GM19395 (cell line): ENCODE results near the gene OSBPL6.
"Not testable (repeated sequence)": the region's sequence is repeated elsewhere in the genome, so short reads cannot be mapped to it uniquely, and the experiment has no call there.

ENCODE experiments used
- ATAC-seq: cut with Tn5 transposase; IDR thresholded peaks from one replicate; pipeline ENCODE4 v1.9.1; 2021; ENCODE audit warnings: mild to moderate bottlenecking, moderate library complexity; ENCODE audit not compliant: unreplicated experiment

OSBPL6 gene

DNA sequence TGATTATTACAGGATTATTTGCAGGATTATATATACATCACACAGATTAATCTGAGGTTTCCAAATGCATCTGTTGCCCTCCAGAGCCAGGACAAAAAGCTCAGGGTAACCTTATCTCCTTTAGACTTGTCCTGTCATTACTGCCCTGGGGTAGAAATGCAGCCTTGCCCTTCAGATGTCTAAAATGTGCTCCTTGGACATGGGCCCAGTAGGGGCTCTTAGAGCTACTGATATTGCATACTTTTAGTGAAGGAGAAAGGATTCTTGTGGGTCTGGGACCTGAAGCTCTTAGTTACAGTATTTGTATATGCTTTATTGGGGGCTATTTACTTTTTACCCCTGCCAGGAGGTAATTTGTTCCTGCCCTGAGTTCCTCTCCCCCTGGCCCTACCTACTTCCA lies 200.5 kb downstream of the OSBPL6 start:
- no peak for ATAC-seq

DNA sequence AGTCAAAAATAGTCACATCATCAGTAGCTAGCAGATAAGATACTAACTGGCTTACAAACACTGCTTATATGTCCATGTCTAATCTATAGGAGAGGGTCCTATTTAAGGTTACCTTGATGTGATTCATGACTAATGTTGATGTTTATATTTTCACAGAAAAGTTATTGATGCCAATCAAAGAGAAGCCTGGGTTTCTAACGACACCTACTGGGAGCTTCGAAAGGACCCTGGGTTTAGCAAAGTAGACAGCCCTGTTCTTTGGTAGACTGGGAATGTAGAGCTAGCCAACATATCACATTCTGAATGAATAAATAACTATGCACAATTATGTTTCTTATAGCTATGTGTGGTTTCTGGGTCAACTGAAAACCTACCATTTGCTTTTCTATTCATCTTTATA lies 201.0 kb downstream of the OSBPL6 start:
- no peak for ATAC-seq

DNA sequence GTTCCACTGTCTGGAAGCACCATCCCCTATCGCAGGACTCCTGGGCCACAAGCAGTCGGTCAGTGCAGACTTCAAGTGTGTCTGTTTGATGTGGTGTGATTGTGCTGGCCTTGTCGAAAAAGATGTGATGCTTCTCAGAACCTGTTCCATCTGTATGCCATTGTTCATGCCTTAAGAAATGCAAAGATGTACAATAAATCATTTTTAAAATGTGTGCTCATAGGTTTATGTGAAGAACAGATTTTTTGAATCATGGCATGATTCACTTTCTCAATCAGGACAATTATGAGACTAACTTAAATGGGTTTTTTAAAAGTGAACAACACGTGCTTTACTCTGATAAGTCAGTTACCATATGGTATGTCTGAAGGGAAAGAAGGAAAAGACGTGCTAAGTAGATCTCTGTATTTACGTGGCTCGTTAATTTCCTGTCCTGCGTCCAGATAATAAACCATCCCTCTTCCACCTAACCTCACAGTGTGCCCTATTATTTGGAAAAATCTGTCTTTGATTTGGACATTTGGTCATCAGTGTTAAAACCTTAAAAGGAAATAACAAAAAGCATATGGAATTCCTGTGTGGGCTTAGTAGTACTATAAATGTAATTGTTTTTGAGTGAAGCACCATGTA lies 201.7 kb downstream of the OSBPL6 start:
- no peak for ATAC-seq

DNA sequence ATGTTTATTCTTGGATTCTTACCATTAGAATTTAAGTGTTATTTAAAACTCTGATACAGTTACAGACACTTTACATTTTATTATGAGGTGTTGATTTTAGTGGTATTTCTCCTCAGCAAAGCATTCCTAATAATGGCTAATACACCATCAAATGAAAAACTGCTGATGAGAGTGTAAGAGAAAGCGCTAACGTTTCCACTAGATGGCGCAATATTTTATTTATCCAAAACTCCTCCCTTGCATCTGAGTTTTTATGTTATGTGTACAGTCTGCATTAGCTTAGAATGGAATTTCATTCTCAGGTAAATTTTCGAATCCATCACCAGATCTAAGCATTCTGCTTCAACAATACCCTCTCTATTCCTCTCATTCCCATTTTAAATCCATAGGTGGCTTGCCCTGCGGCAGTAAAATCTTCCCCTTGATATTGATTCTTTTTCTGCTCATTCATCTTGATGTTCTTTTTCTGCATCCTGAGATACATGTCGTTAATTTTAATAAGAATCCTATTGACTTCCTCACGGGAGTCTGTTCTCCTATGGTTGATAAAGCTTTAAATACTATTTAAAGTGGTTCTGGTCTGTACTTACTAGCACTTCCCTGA lies 202.8 kb downstream of the OSBPL6 start:
- ATAC-seq, result peak; percentile 96

DNA sequence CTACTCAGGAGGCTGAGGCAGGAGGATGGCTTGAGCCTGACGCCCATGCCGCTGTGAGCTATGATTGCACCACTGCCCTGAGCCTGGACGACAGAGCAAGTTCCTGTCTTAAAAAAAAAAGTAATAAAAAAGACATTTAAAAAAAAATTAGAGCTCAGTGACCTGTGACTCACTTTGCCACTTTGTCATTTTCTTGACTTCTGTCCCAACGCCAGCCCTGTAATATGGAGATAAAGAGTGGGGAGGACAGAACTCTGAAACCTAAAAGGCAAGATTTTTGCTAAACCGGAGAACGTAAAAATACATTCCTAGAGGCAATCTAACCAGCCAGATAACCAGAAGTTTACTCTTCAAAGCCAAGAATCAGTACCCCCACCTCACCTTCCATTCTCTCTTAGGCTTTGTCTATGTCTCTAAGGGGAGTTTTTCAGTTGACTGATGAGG lies 207.7 kb downstream of the OSBPL6 start:
- ATAC-seq, result no peak

DNA sequence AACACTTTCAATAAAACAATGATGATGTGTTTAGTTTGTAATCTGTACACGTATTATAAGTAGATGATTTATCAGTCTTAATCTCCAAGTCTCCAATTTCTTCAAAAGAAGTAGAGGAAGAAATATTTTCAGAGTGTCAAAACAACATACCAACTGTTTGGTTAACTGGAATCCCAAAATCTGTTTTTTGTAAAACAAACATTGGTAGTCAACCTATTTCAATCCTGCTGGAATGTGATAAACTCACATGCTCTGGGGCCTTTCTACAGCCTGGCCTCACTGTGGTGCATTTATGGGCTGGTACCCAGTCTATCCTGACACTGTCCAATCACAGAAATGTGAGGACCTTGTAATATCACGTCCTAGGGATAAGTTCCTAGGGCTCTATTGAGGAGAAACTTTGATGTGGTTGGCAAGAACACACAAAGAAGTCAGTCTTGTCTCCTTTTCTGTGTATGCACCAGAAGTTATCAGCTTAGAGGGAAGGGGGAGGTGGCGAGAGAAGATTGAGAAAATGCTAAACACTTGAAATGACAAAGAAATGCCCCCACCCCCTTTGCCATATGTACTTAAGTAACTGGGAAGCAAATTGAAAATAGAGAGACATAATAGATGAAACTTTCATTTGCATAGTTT lies 209.5 kb downstream of the OSBPL6 start:
- ATAC-seq, result peak; percentile 52

DNA sequence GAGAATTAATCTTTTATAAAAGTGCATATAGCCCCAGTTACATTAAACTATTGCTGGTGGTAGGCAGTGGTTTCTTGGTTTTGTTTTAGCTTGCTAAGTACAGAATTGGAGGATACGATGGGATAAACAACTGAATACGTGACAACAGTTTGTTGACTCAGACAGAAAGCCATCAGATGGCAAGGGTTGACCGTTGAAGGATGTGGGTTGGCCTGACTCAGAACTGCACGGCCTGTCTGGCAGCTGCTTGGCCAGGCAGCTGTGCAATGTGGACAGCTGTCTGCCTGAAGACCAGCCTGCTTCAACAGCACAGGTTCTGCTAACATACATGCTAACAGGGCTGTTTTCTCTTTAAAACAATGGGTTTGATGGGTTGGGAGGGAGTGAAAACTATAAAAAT lies 210.1 kb downstream of the OSBPL6 start:
- peak; percentile 99 for ATAC-seq

DNA sequence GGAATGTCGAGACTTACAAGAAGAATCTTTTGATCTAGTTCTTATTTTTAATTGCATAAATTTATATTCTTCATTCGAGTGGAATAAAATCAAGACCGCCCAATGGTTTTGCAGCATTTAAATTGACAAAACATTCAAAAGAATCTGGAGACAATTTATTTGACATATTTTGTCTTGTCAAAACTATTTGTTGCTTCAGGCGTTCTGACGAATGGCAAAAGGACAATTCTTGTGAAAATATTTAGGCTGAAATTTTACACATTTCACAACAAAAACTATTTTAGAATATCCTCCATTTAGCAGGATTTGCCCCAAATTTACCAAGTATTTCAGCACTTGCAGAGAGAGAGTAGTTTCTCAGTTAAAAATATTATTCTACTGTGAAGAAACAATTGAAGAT lies 214.9 kb downstream of the OSBPL6 start:
- no peak for ATAC-seq

DNA sequence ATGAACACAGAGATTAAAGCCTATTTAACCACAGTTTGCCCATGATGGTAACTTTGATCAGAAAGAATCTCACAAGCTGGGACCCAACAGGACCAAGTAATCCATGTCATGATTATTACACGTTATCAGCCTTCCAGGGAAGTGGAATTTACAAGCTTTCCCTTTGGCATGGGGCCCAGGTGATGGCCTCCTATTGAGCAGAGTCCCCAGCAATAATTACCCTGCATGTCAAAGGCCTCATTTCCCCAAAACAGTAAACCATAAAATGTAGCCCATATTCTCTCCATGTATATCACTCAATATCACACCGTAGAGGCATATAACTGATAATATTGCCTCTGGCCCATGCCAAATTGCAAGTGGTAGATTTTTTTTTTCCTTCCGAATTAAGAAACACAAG lies 217.7 kb downstream of the OSBPL6 start:
- no peak for ATAC-seq

DNA sequence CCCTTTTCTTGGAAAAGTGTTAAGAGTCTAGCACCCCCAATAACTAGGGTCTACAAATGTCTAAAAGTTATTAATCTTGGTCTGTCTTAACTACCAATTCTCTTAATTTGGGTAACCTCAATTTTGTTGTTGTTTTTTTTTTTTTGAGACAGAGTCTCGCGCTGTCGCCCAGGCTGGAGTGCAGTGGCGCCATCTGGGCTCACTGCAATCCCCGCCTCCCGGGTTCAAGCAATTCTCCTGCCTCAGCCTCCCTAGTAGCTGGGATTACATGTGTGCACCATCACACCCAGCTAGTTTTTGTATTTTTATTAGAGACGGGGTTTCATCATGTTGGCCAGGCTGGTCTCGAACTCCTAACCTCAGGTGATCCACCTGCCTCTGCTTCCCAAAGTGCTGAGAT lies 218.1 kb downstream of the OSBPL6 start:
- not testable (repeated sequence) for ATAC-seq

DNA sequence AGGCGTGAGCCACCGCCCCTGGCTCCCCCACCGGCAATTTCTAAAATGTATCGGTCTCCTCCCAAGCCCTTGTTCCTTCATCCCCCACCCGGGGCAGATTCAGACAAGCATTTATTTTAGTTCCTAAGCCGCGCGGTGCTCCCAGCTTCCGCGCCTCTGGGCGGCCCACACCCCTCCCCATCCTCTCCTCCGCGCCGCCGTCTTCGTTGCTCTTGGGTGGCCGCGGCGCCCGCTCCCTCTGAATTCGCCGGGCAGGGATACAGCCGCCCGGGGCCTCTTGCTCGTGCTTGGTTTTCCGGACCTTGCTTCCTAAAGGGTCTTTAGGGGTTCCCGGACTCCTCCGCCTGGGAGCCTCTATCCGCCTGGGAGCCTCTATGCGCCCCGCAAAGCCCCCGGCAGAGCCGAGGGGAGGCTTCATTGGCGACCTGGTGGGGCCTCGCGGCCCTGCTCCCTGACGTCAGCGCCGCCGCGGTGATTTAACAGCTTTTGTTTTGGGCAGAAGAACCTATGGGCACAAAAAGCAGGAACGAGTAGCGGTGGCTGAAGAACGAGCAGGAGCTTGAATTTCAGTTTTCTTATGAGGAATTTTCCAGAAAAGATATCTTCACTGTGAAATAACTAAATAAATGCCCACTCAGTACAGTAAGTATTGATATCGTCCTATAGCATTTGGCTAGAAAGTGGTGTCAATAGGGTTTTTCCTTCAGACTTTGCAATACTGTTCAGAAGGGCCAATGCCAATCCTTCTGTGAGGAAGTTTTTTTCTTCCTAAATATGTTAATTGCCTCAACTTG lies 219.4 kb downstream of the OSBPL6 start:
- ATAC-seq, result peak; percentile 80

DNA sequence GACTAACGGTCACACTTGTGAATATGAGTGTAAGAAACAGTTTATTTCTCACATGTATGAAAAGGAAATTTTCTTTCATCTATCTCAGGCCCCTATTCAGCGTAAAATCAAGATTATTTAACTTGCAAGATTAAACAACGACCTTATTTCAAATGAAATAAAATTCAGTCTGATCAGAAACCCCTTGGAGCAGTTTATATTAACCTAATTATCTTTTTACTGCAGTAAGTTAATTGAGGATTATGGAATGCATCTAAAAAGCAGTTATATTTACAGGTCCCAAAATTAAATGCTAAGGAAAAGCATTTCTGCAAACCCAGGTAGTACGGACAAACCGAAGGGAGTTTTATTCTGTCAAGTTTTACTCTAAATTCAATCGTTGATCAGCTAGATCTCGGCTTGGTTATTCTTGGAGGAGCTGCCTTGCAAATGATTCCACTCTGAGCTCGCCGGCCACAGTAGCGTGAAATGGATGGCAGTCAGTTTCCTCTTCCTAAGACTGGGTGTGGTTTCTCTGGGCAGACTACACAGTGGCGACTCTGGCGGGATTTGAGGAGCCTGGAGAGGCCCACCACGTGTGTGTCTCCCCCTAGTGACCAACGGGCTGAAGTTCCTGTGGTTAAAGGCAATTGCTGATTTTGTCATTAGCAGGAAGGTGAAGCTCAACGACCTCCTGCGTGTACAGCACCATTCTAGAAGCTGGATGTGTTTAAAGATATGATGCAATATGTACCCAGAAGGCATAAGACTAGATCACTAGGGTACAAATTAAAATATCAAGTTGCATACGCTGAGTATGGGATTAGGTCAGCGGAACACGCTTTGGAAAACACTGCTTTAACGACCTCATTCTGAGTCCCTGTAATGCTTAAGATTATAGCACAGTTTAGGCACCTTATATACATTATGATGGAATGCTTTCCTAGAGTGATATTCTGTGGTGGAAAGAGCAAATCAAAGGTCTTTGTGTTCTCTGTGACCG lies 220.2 kb downstream of the OSBPL6 start:
- ATAC-seq, result peak; percentile 85

DNA sequence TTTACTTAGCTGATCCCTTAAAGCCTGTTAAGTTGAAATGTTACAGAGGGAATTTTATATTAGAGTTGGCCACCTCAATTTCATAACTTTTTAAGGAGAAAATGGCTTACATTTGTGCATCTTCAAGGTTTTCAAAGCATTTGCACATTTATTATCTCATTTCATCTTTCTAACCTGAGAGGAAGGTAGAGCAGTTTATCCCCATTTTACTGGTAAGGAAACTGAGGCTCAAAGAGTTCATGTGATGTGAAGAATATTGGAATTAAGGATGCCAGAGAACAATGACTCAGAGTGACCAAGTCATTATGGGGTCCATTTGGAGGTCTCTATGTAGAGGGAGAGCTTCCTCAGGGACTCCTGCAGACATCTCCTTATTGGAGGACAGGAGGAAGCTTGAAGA lies 221.7 kb downstream of the OSBPL6 start:
- ATAC-seq, result no peak

DNA sequence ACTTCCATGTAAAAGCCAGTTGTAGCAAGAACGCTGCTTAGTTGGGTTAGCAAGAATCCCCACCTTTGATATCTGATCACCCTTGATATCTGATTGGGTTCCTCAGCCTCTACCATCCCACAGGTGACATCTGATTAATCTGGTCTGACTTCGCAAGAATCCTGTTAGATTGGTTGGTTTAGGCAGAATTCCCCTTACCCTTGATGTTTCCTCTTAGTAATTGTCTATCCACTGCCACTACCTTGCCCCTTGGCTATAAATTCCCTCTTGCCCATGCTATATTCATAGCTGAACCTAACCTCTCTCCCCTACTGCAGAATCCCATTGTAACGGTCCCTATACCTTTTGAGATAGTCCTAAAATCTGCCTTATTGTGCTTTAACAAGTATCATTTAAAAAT lies 223.6 kb downstream of the OSBPL6 start:
- no peak for ATAC-seq

DNA sequence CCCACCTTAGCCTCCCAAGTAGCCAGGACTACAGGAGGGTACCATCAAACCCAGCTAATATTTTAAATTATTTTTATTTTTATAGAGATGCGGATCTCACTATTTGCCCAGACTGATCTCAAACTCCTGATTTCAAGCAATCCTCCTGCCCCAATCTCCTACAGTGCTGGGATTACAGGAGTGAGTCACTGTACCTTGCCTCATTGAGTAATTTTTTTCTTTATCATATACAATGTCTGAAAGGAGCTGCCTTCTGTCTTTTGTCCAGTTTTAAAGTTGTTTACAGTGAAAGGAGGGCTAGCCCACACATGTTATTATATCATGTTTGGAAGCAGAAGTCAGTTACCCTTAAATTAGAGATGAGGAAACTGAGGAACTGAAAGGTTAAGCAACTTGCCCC lies 224.1 kb downstream of the OSBPL6 start:
- ATAC-seq, result no peak

DNA sequence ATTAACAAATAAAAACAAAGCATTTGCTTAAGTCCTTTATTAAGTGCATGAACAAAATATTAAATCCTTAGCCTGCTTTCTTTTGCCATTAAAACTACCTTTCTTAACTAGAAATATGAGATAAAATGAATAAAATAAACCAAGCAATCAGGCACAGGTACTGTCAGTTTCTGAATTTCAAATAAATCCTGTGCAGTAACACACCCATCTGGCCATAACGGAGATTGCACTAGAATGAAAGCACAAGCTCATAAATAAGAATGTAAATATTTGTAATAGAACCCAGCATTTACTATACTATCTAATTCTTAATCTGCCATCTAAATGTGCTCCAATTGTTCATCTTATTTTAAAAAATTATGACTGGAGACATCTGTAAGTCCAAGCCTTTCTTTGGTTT lies 224.8 kb downstream of the OSBPL6 start:
- ATAC-seq, result no peak

DNA sequence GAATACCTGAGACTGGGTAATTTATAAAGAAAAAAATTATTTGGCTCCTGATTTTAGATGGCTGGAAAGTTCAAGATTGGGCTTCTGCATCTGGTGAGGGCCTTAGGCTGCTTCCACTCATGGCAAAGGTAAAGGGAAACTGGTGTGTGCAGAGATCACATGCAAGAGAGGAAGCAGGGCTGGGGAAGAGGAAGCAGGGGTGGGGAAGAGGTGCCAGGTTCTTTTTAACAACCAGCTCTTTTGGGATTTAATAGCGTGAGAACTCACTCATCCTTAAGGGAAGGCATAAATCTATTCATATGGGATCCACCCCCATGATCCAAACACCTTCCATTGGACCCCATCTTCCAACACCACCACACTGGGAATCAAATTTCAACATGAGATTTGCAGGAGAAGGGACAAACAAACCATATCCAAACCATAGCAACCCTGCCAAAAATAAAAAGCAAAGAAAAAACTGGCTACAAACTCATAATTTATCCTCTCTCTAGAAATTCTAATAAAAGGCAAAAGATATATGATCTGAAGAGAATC lies 226.2 kb downstream of the OSBPL6 start:
- no peak for ATAC-seq

DNA sequence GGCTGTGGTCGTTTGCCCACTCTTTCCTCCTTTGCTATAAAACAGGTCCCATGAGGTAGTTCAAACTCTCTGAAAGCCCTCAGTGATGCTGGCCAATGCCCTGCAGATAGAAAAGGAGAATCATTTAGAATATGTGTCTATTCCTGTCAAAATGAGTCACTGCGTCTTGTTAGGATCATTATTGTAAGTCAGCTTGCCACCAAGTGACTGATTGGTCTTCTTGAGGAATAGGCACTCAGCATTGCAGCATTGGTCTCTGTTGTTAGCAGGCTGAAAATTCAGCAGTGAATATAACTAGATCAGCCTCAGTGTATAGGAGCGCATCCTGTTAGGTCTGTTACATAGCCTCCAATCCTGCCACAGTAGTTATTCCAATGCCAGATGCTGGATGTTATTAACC lies 227.8 kb downstream of the OSBPL6 start:
- no peak for ATAC-seq

DNA sequence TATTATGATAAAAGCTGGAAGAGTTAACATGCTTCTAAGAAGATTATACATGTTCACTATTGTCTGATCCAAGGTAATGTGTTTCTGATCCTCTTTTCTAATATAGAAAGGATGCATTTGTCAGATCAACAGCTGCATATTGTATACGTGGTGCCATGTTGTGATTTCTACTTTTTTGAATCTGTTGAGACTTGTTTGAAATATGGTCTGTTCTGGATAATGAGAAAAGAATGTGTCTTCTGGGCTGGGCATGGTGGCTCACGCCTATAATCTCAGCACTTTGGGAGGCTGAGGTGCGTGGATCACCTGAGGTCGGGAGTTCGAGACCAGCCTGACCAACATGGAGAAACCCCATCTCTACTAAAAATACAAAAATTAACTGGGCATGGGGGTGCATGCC lies 229.4 kb downstream of the OSBPL6 start:
- ATAC-seq, result not testable (repeated sequence)

DNA sequence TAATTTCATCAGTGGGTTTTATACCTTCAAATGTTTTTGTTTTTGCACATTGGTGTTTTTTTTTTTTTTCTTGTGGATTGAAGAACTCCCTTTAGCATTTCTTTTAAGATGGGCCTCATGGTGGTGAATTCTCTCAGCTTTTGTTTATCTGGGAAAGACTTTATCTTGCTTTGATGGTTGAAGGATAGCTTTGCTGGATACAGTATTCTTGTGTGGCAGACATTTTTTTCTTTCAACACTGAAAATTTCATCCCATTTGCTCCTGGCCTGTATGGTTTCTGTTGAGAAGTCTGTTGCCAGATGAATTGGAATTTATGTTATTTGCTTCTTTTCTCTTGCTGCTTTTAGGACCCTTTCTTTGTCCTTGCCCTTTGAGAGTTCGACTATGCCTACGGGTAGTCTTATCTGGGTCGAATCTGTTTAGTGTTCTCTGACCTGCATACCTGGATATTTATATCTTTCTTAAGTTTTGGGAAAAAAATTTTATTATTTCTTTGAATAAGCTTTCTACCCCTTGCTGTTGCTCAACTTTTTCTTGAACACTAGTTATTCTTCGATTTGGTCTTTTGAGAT lies 231.0 kb downstream of the OSBPL6 start:
- no peak for ATAC-seq
